ENCODE results near the gene LBH.

LBH gene

DNA sequence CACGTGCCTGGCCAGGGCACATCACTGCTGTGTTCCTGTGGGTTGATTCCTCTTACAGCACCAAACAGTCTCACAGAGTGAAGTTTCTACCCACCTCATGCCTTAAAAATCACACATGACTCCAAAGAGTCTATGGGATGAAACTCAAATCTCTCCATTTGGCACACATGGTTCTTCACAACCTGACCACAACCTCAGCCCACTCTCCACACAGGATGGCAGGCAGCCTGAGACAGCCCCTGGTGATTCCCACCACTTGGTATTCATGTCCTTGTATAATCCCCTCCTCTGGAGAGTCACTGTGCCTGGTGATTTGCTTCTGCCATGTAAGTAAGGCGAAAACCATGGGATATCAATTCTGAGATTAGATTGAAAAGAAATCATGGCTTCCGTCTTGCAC is 46.2 kb downstream of the LBH start:
- DNase-seq (ENCODE audit: low spot score), result no peak

DNA sequence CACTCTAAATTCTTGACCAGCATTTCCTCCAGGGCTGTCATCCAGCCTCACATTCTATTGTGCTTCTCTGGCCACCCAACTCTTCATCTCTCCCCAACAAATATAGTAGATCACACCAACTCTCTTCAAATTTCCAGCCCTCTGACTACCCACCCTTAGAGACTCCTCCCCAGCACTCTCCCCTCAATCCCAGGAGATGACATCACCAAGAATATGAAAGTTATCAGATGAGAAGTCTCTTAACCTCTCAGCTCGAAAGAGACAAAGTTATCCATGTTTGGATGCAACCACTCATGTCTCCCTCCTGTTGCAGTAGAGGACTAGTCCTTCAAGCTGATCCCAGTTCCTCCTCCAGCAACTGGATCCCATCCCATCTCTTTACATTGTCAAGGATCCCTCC is 47.1 kb downstream of the LBH start:
- DNase-seq (ENCODE audit: low spot score), result no peak

DNA sequence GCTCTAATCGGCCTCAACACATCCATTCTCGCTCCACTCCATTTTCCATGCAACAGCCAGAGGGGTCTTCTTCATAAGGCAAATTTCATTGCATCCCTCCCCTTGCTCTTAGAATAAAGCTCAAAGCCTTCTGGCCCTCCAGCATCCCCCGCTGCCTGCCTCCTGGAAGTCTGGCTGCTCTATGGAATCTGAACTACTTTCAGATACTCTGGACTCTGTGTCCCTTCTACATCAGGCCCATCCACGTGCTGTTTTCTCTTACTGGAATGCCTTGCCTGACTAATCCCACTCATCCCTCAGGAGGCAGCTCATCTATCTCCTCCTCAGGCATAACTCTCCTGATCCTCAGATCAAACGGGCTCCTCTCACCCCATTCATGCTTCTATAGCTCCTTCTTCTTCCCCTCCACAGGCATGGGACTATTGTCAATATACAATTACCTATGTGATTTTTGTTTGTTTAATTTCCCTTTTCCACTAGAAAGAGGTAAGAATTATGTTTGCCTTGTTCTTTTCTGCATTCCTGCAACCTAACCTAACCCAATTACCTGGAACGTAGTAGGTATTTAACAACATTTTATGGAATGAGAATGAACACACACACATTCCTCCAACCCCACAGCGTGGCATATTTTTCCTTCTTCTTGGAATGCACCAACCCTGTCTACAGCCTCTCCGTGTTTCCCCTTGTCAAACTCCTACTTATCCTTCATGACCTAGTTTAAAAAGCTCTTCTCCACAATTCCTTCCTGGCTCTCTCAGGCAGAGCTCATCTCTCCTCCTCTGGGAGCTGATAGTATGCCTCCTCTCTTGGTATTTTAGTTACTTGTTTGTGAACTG is 49.5 kb downstream of the LBH start:
- DNase-seq (ENCODE audit: low spot score), result no peak

GRCh38 chr2:30282081-30282480 is 50.7 kb downstream of the LBH start:
- no peak for DNase-seq (ENCODE audit: low spot score)

- DNase-seq (ENCODE audit: low spot score), result no peak
Measured at GRCh38 chr2:30282721-30283120, 51.4 kb downstream of the LBH start.

DNA sequence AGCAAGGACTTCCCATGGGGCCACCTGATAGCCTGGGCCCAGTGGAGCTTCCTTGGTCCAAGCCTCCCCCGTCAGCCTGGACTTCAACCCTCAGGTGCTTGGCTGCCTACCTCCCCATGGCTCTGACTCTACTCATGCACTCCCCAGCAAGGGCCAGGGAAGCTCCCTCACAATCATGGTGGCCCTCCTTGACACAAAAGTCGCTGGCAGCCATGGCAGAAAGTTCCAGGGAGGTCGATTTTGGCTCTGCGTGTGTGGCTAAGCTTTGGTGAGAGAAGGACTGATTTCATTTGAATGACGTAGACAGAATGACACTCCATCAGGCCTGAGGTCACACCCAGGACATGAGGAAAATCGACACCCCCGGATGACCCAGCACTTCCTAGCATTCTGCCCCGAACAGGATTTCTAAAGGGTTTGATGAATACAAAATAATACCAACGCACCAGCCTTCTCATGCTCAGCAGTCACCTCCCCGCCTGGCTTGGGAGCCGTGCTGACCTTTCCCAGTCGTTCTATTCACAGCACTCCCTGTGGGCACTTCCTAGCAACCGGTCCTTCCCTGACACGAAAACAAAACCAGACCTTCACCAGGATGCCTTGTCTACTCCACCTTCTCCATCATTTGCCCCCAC is 52.7 kb downstream of the LBH start:
- DNase-seq (ENCODE audit: low spot score), result no peak

DNA sequence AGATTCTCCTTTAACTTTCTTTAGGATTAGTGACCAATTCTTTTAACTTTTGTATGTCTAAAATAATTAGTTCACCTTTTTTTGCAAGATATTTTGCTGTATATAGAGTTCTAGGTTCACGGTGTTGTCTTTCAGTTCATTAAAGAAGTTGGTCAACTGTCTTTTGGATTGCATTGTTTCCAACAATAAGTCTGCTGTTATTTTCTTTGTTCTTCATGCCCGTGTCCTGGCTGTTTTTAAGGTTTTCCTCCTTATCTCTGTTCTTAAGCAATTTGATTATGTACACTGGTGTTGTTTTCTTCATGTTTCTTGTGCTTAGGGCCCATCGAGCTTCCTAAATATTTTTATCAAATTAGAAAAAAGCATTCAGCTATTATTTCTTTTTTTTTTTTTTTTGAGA is 54.4 kb downstream of the LBH start:
- no peak for DNase-seq (ENCODE audit: low spot score)

DNA sequence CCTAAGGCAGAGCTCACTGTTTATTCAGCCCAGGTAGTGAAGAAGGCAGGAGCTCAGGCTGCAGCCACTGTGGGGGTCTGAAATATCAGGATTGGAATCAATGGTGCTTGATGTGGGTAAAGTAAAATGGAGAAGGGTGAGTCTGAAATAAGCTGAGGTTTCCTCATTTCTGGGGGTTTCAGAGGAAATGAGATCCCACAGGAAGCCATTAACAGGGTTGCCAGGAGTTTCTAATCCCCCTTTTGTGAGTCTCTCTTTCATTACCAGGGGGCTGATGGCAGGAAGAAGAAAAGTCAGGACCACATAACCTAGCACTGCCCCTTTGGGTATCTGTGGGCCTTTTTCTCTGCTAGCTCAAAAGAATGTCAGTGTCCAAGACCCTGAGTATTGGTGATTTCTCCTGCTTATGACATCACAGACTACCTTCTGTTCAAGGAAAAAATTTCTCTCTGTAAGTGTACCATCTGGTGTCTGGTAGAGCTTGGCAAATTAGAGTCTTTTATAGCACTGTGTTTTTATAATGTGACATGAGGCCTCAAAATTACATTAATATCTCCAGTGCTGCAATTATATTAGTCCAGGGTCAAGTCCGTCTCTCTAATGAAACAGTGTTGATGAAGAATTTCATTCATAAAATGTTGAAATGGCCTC is 56.0 kb downstream of the LBH start:
- DNase-seq (ENCODE audit: low spot score), result no peak

DNA sequence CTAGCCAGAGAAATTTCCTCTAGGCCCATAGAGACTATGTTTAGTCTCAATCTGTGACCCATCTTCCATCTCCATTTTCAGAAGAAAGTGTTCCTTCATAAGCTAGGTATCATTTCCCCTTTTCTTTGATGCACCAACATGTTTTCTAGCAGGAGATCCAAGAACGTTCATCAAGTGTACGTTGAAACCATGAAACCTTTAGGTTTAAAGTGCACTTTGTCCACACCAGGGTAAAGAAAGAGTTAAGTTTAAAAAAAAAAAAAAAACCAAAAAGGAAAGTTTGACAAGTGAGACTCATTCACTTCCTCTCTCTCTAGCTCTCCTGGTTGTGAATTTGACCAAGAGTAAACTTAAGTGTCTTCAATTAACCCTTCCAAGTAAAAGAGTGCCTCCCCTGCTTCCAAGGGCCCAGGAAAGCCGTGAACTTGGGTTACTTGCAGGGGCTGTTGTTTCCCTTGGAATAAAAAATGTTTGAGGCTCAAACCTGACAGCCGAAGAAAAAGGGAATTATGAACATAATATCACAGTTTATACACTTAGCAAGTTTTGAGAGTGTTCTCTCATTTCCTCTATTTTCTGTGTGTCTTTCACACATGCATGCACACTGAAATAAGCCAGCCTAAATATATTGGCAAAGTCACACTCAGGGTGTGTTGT is 56.7 kb downstream of the LBH start:
- DNase-seq (ENCODE audit: low spot score), result no peak

DNA sequence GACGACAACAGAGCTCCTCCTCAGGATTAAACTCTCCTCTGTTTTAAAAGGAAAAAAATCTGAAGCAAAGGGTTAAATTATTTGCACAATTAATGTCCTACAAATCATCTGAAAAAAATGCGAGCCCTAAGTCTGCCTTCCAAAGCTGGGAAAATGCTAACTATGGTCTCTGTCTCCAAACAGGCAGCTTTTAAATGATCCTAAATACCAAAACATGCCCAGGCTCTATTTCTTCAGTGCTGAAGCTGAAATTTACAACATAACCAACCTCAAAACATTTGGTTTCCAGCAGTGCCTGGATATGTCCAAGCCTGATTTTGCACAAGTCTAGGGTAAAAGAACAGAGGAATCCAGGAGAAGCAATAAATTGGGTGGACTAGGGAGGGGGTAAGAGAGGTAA is 57.2 kb downstream of the LBH start:
- peak; percentile 47 for DNase-seq (ENCODE audit: low spot score)

GRCh38 chr2:30293303-30293921 is 62.1 kb downstream of the LBH start:
- DNase-seq (ENCODE audit: low spot score), result peak; percentile 70

DNA sequence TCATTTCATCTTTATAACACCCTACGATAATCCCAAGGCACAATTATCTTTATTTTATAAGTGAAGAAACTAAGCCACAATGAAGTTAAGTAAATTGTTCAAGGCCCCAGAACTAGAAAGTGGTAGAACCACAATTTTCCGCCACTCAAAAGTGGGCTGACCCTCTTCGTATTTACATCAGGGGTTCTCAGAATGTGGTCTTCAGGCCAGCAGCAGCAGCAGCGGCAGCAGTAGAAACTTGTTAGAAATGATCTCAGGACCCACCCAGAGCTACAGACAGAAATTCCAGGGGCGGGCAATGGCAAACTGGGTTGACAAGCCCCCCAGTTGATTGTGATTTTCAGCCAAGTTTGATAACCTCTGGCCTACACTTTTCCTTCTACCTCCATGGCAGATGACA is 62.8 kb downstream of the LBH start:
- no peak for DNase-seq (ENCODE audit: low spot score)

- no peak for DNase-seq (ENCODE audit: low spot score)
Measured at GRCh38 chr2:30296496-30296895, 65.2 kb downstream of the LBH start.

GRCh38 chr2:30298302-30298701 is 67.0 kb downstream of the LBH start:
- DNase-seq (ENCODE audit: low spot score), result no peak

DNA sequence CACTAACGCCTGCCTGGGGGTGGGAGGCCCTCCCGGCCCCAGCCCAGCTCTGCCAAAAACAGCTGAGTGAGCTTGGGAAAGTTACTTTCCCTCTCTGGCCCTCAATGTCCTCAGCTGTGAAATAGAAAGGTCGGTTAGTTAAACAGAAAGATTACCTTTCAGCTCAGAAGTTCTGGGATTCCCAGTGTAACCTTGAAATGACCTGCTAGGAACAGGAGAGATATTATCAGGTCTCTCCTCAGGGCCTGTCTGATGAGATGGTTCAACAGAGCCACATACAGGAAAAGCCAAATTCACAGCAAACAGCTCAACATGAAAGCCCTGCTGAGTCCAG is 68.8 kb downstream of the LBH start:
- DNase-seq (ENCODE audit: low spot score), result no peak

GRCh38 chr2:30300456-30301221 is 69.3 kb downstream of the LBH start:
- DNase-seq (ENCODE audit: low spot score), result peak; percentile 89

- no peak for DNase-seq (ENCODE audit: low spot score)
Measured at GRCh38 chr2:30301551-30301950, 70.2 kb downstream of the LBH start.

DNA sequence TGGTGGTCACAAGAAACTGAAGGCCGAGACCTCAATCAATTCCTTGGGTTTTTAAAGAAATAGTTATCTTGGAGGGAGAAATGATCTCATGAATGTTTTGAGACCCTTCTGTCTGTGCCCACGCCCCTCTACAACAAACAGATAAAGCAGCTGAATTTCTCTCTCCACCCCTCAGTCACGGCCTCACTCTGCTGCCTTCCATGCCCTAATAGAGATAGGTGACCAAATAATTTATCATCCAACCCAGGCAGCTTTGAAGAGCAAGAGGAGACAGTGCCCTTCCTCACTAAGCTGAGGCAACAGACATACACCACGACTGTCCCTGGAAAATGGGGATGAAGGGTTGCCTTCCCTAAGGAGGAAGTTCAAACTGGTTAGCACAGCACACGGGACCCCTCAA is 71.2 kb downstream of the LBH start:
- DNase-seq (ENCODE audit: low spot score), result no peak

GRCh38 chr2:30303095-30303494 is 71.8 kb downstream of the LBH start:
- no peak for DNase-seq (ENCODE audit: low spot score)

- peak; percentile 32 for DNase-seq (ENCODE audit: low spot score)
Measured at GRCh38 chr2:30305235-30305634, 73.9 kb downstream of the LBH start.

DNA sequence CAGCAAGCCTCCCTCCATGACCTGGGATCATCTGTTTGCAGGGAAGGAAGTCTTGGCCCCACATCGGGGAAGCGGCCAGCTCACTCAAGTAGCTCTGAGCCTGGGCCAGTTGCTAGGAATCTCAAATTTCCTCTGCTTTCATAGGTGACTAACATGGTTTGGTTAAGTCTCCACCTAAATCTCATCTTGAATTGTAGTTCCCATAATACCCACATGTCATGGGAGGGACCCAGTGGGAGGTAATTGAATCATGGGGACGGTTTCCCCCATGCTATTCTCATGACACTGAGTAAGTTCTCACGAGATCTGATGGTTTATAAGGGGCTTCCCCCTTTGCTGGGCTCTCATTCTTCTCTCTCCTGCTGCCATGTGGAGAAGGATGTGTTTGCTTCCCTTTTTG is 75.2 kb downstream of the LBH start:
- DNase-seq (ENCODE audit: low spot score), result no peak

DNA sequence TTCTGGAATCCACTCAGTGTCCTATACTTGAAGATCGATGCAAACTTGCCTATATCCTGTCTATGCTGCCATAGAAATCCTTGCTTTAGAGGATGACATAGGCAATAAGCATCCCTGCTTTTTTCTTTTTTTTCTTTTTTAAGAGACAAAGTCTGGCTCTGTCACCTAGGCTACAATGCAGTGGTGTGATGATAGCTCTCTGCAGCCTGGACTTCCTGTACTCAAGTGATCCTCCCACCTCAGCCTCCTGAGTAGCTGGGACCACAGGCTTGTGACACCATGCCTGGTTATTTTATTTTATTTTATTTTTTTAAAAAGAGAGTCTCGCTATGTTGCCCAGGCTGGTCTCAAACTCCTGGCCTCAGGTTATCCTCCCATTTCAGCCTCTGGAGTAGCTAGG is 76.9 kb downstream of the LBH start:
- DNase-seq (ENCODE audit: low spot score), result no peak
